ENCODE data around the gene FILIP1L.

FILIP1L gene

DNA sequence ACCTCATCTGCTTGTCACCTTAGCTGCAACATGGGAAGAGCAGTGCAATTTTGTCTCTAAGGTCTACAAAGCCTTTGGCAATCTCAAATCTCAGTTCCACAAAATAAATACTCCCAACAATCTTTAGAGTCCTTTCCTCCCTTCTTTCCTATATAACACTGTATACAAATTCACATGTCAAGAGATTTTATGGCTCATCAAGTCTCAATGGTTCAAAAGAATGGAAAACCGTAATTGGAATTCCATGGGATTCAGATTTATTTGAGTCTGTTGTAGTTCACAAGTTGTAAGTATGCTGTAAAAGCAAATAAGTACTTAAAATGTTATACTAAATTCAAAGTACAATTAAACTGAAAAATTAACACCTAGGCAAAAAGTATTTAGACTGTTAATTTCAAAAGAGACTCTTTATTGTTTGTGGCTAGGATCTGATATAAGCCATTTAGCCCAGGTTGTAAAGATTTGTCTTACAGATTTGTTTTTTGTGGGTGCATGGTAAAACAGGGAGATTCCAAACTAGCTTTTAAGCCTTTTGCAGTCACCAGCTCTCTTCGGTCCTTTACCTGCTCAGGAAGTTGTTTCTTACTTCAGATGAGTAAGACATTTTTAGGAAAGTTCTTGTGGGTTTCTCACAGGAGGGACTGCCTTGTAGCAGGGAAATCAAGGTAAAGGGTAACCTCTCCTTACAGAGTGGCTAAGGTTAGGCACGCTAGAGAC is 246.5 kb downstream of the FILIP1L start:
- Mint-ChIP-seq H3K27ac (peak overlapping the region; percentile 25), H3K4me3 (no peak overlapping the region), H3K9me3 (no peaks in the 10 kb centered on the region), H3K36me3 (no peaks in the 10 kb centered on the region), H3K4me1 (peaks cover 39% of the 10 kb centered on the region), H3K27me3 (no peaks in the 10 kb centered on the region)
- no peak for DNase-seq
- CTCF ChIA-PET, result interaction anchor here (0.6 to 1.1 kb wide), 4 partner anchors 19 to 533 kb away, joined by 3 read pairs; partner anchors contain the start of gene TOMM70

DNA sequence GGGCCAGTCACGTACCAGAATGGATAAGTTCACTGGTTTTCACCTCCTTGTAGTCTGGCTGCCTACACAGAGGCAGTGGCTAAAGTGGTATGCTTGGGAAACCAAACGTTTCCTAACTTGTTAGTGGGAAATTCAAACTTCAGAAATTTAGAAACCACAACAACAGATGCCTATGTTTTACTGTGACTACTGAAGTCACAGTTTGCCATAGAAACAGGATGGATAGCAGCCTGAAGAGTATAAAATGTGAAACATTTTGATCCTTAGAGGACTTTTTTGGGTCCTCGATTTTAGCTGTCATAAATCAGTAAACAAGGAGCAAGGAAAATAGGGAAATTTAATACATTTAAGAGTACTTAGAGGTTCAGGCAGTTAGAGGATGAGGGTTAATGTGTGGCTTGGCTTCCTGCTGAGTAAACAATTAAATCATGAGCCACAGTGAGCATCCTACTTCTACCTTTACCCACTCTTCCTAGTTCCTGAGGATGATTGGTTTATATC is 248.0 kb downstream of the FILIP1L start:
- no peaks in the 10 kb centered on the region for H3K27me3 Mint-ChIP-seq
- peak overlapping the region; percentile 53 for H3K27ac Mint-ChIP-seq

DNA sequence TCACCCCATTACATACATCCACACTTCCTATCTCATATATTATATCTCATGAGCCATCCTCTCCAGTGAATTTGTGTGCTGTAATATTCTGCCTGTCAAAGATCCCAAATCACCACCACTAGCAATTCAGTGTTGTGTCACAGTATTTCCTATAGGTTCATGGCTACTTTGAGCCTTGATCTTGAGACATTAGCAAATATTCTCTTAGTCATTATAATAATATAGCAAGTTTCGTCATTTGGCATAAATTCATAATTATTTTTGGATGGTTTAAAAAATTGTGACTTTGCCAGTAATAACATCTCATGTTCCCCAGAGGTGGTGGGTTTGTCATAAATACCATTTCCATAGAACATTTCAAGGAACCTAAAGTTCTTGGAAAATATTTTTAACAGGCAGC is 249.0 kb downstream of the FILIP1L start:
- H3K9me3 Mint-ChIP-seq, result no peaks in the 10 kb centered on the region
- peaks cover 34% of the 10 kb centered on the region for H3K4me1 Mint-ChIP-seq
- no peaks in the 10 kb centered on the region for H3K27me3 Mint-ChIP-seq
- H3K36me3 Mint-ChIP-seq, result no peaks in the 10 kb centered on the region
- H3K4me3 Mint-ChIP-seq, result no peak overlapping the region
- no peak overlapping the region for H3K27ac Mint-ChIP-seq
- no peak for DNase-seq
- CTCF ChIA-PET, result no interaction called here

More for the DNA sequence above, 248.0 kb downstream of the FILIP1L start:
- H3K4me3 Mint-ChIP-seq, result no peak overlapping the region
- CTCF ChIA-PET, result no interaction called here
- no peaks in the 10 kb centered on the region for H3K9me3 Mint-ChIP-seq
- H3K36me3 Mint-ChIP-seq, result no peaks in the 10 kb centered on the region
- H3K4me1 Mint-ChIP-seq, result peaks cover 34% of the 10 kb centered on the region
- DNase-seq, result no peak

DNA sequence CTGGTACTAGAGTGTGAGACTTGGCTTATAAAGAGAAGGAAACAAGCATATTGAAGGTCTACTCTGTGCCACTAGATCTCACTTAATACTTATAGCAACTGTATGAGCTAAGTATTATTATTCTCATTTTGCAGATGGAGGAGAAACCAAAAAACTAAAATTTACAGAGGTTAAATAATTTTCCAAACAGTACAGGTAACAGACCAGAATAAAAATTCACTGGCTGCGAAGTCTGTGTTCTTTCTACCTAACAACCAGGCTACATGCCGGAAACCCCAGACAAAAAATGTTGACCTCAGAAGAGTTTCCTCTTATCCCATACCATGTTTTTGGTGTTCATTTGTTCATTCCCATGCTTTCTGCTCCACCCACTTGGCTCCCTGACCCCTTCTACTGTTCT is 250.0 kb downstream of the FILIP1L start:
- no peak for DNase-seq
- no peak overlapping the region for H3K4me3 Mint-ChIP-seq
- peaks cover 34% of the 10 kb centered on the region for H3K4me1 Mint-ChIP-seq
- H3K27me3 Mint-ChIP-seq, result no peaks in the 10 kb centered on the region
- H3K27ac Mint-ChIP-seq, result no peak overlapping the region
- CTCF ChIA-PET, result no interaction called here
- no peaks in the 10 kb centered on the region for H3K36me3 Mint-ChIP-seq
- H3K9me3 Mint-ChIP-seq, result no peaks in the 10 kb centered on the region

DNA sequence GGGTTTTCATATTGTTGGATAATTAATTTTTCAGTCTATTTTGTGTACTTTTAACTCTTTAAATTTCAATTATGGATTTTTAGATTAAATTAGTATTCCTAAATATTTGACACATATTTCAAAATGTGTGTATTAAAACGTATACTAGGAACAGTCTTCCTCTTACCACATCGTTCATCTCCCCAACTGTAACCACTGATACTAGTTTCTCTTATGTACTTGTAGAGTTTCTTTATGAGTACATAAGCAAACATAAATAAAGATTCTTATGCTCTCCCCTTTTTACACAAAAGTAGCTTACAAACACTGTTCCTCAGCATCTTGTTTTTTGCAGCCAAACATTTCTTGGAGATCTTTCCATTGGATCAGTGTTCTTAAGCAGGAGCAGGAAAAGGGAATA is 250.7 kb downstream of the FILIP1L start:
- no peaks in the 10 kb centered on the region for H3K36me3 Mint-ChIP-seq
- CTCF ChIA-PET, result no interaction called here
- H3K4me1 Mint-ChIP-seq, result peaks cover 32% of the 10 kb centered on the region
- H3K4me3 Mint-ChIP-seq, result no peak overlapping the region
- no peak for DNase-seq
- H3K9me3 Mint-ChIP-seq, result no peaks in the 10 kb centered on the region
- no peak overlapping the region for H3K27ac Mint-ChIP-seq
- no peaks in the 10 kb centered on the region for H3K27me3 Mint-ChIP-seq

DNA sequence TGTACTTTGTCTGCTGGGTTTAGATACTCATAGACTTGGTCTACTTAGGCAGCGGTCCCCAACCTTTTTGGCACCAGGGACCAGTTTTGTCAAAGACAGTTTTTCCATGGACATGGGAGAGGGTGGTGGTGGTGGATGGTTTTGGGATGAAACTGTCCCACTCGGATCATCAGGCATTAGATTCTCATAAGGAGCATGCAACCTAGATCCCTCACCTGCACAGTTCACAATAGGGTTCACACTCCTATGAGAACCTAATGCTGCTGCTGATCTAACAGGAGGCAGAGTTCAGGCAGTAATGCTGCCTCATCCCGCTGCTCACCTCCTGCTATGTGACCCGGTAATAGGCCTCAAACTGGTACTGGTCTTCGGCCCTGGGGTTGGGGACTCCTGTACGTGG is 251.3 kb downstream of the FILIP1L start:
- Mint-ChIP-seq H3K27ac (no peak overlapping the region), H3K4me3 (no peak overlapping the region), H3K27me3 (no peaks in the 10 kb centered on the region), H3K4me1 (peaks cover 26% of the 10 kb centered on the region), H3K9me3 (no peaks in the 10 kb centered on the region), H3K36me3 (no peaks in the 10 kb centered on the region)
- CTCF ChIA-PET, result no interaction called here
- DNase-seq, result no peak

DNA sequence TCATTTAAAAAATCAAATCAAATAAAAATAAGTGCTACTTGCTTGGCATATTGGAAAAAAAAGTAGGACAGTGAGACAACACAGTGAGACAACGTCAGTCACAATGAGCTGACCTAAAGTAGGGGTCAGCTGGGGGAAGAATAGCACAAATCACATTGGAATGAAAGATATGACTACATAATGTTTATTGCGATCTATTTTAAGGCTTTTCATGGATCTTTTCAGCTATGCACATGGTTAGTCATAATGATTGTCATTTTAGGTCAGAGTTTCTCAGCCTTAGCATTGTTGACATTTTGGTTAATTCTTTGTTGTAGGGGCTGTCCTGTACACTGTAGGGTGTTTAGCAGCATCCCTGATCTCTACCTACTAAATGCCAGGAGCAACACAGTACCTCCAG is 252.1 kb downstream of the FILIP1L start:
- Mint-ChIP-seq H3K27me3 (no peaks in the 10 kb centered on the region), H3K36me3 (no peaks in the 10 kb centered on the region), H3K4me3 (no peak overlapping the region), H3K4me1 (peaks cover 18% of the 10 kb centered on the region), H3K27ac (no peak overlapping the region), H3K9me3 (no peaks in the 10 kb centered on the region)
- no peak for DNase-seq
- CTCF ChIA-PET, result no interaction called here

DNA sequence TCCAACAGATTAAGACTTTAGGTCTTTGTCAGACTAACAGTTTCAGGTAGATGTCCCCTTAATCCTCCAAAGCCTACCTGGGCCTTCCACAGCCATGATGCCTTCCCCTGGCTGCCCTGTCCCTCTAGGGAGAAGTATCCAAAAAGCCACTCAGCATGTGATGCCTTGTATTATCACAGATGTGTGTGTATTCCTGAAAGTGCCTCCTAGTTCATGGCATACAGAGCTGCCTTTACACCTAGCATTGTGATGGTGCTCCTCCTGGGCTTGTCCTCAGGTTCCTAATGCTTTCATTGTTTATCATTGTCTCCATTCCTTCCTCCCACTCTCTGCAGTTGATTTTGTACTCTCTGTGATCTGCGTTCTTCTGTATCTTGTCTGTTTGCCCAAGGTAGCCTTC is 253.1 kb downstream of the FILIP1L start:
- H3K27ac Mint-ChIP-seq, result no peak overlapping the region
- no peaks in the 10 kb centered on the region for H3K36me3 Mint-ChIP-seq
- H3K27me3 Mint-ChIP-seq, result no peaks in the 10 kb centered on the region
- DNase-seq, result no peak
- H3K4me3 Mint-ChIP-seq, result no peak overlapping the region
- no peaks in the 10 kb centered on the region for H3K9me3 Mint-ChIP-seq
- H3K4me1 Mint-ChIP-seq, result peaks cover 8% of the 10 kb centered on the region
- CTCF ChIA-PET, result interaction anchor here (1.7 kb wide), 1 partner anchor 393 kb away, joined by 4 read pairs; no protein-coding TSS in a partner anchor

DNA sequence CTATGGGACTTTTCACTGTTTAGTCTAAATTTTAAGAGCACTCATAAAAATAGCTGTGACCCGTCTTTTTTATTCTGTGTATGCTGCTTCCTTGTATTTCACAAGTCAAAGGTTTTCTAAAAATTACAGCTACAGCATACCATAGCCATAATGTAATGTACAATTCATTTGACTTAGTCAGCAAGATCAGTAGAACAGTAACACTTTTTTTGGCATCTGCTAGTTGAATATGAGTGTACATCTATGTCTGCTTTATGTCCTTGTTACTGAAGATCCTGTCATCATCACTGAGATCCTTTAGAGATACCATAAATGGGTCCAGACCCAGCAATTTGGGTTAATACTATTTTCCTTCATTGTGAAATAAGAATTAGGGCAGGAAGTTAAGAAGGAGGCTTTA is 254.5 kb downstream of the FILIP1L start:
- H3K4me3 Mint-ChIP-seq, result no peak overlapping the region
- CTCF ChIA-PET, result interaction anchor here (1.4 to 1.8 kb wide), 5 partner anchors 9 to 394 kb away, joined by 4 to 6 read pairs (median 5); no protein-coding TSS in a partner anchor
- no peaks in the 10 kb centered on the region for H3K4me1 Mint-ChIP-seq
- no peaks in the 10 kb centered on the region for H3K36me3 Mint-ChIP-seq
- no peak for DNase-seq
- no peaks in the 10 kb centered on the region for H3K9me3 Mint-ChIP-seq
- H3K27ac Mint-ChIP-seq, result no peak overlapping the region
- no peaks in the 10 kb centered on the region for H3K27me3 Mint-ChIP-seq

DNA sequence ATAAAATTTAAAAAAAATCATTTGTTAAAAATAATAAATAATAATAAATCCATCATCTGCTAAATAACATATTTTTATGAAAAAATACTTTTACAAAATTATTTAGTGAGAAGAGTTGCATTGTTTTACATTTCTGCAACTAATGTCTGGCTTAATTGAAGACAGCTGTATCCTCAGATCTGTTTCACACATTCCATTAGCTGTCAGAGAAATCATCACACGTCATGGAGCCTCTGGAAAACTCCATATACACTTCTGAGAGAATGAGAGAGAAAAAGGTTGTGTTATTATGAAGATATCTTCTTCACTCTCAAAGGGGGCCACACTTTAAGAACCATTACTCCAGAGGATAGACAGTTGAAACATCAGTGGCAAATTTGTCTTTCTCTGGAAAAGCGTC is 255.8 kb downstream of the FILIP1L start:
- no peak for DNase-seq
- no peak overlapping the region for H3K4me3 Mint-ChIP-seq
- no peaks in the 10 kb centered on the region for H3K27me3 Mint-ChIP-seq
- CTCF ChIA-PET, result interaction anchor here (1.7 to 1.8 kb wide), 2 partner anchors 33 to 396 kb away, joined by 5 read pairs; no protein-coding TSS in a partner anchor
- H3K9me3 Mint-ChIP-seq, result no peaks in the 10 kb centered on the region
- no peak overlapping the region for H3K27ac Mint-ChIP-seq
- H3K4me1 Mint-ChIP-seq, result no peaks in the 10 kb centered on the region
- no peaks in the 10 kb centered on the region for H3K36me3 Mint-ChIP-seq

DNA sequence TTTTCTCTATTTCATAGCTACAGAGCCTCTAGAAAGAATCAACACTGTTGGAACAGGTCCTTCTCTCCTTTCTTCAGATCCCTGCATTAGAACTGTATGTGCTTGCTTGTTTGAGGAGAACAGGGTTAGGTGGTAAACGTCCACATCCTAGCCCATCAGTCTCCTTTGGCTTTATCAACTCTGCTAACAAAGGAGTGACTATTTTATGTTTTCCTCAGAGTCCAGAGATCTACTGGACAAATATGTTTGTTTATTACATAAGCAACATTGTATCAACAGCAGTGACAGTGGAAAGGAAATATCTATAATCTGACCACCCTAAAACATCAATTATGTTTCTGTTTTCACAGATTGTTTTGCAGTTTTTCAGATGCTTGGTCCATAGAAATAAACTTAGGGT is 257.0 kb downstream of the FILIP1L start:
- H3K27ac Mint-ChIP-seq, result no peak overlapping the region
- H3K9me3 Mint-ChIP-seq, result no peaks in the 10 kb centered on the region
- no peak for DNase-seq
- no peaks in the 10 kb centered on the region for H3K27me3 Mint-ChIP-seq
- CTCF ChIA-PET, result no interaction called here
- no peaks in the 10 kb centered on the region for H3K4me1 Mint-ChIP-seq
- H3K4me3 Mint-ChIP-seq, result no peak overlapping the region
- H3K36me3 Mint-ChIP-seq, result no peaks in the 10 kb centered on the region

DNA sequence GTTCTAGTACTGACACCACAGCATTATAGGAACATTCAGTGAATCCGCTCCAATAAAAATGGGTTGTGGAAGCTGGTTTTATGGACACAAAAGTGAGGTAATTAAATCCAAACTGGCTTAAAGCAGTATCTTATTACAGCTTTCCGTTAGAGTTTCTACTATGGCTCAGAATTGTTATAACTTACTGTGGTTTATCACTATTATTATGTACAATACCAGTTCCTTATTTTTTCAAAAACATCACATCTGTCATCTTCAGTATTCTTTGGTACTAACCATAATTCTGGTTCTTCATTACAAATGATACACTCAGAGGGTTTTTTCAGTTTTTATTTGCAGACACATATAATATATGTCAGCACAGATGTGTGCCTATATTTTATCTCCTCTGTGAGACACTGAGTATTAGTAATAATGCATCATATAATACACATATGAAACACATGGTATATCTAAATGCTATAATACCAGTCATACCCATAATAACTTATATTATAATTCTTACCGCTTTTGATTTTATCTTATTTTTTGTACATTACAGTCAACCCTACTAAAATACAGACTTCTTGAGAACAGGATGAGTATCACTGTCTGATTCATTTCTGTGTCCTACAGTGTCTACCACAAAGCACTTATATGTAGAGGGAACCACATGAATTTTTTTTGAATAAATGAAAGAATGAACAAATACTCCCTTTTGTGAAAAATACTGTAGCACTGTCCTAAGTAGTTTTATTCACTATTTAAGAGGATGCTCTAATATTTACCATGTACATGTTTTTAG is 257.7 kb downstream of the FILIP1L start:
- no peaks in the 10 kb centered on the region for H3K36me3 Mint-ChIP-seq
- no peaks in the 10 kb centered on the region for H3K27me3 Mint-ChIP-seq
- no peaks in the 10 kb centered on the region for H3K4me1 Mint-ChIP-seq
- no peak overlapping the region for H3K27ac Mint-ChIP-seq
- CTCF ChIA-PET, result no interaction called here
- DNase-seq, result no peak
- H3K9me3 Mint-ChIP-seq, result no peaks in the 10 kb centered on the region
- no peak overlapping the region for H3K4me3 Mint-ChIP-seq

DNA sequence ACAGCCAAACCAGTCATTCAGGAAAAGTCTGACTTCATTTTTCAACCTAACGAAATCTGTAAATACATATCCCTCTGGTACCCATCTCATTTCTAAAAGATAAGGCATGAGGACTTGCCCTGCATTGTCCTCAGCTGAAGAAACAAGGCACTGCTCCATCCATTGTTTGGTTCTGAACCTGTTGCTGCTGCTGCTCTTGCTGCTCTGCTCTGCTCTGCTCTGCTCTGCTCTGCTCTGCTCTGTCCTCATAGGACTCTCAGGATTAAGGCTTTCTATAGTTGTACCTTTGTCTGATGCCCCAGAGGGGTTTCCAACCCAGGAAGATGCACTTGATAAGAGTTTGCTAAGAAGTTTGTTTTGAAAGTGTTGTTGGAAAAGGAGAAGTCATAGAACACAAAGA is 258.4 kb downstream of the FILIP1L start:
- Mint-ChIP-seq H3K36me3 (no peaks in the 10 kb centered on the region), H3K4me1 (no peaks in the 10 kb centered on the region), H3K27me3 (no peaks in the 10 kb centered on the region), H3K27ac (no peak overlapping the region), H3K4me3 (no peak overlapping the region), H3K9me3 (no peaks in the 10 kb centered on the region)
- CTCF ChIA-PET, result no interaction called here
- DNase-seq, result no peak

DNA sequence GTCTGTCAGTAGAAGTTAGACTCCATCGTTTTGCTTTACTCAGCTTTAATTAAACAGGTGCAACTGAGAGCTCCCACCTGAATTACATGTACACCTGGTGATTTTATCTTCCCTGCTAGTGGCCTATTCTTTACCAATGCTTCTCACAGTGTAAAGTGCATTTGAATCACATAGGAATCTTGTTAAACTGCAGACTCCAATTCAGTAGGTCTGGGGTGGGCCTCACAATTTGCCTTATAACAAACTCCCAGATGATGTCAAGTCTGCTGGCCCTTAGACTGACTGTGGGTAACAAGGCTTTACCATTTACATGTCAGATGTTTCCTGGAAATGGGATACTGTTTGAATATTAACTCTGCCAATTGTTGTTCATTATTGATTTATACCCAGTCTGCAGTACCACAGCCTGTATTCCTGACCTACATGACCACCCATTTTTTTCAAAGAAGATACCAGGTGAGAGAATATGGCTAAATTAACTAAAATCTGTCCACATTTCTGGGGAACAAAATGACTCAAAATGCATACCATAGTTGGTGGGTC is 259.5 kb downstream of the FILIP1L start:
- H3K4me3 Mint-ChIP-seq, result no peak overlapping the region
- CTCF ChIA-PET, result interaction anchor here (1.2 kb wide), 1 partner anchor 12 kb away, joined by 3 read pairs; no protein-coding TSS in a partner anchor
- H3K9me3 Mint-ChIP-seq, result no peaks in the 10 kb centered on the region
- no peaks in the 10 kb centered on the region for H3K27me3 Mint-ChIP-seq
- no peak for DNase-seq
- H3K27ac Mint-ChIP-seq, result no peak overlapping the region
- no peaks in the 10 kb centered on the region for H3K4me1 Mint-ChIP-seq
- no peaks in the 10 kb centered on the region for H3K36me3 Mint-ChIP-seq

All from activated naive CD4-positive, alpha-beta T cell treated with anti-CD3 and anti-CD28 coated beads, Interleukin-2, amount 10 ng/mL, durations not matched to agents 7 days and 5 days (primary cell).